ENCODE measurements around the gene PDLIM7. TPM values are rescaled to one million over a fixed set of nuclear protein-coding genes. Genes with fewer than 3 reads are reported as not detected.

PDLIM7 gene
- total and polyA plus RNA-seq, 4 donors: 49.2 to 124 (median 83.5) TPM

- H3K9me3 ChIP-seq (ENCODE audit: control insufficient read depth in 4 of 4, insufficient read depth in 3 of 4, low read length in 3 of 4): no peaks in the 10 kb centered on the region
- H3K27me3 ChIP-seq (ENCODE audit: control insufficient read depth in 3 of 3, insufficient read depth in 3 of 3, low read length in 2 of 3): no peaks in the 10 kb centered on the region
- no peak for ATAC-seq (ENCODE audit: insufficient read depth, low FRiP score)
- TF ChIP-seq CTCF (IDR thresholded peaks at IDR 0.05; ENCODE audit: control extremely low read depth, extremely low read depth): no peak
- H3K27ac ChIP-seq (ENCODE audit: low read depth in 1 of 2, low read length in 1 of 2): no peak overlapping the region
- H3K4me3 ChIP-seq: no peak overlapping the region
- H3K4me1 ChIP-seq (ENCODE audit: control insufficient read depth in 5 of 5, insufficient read depth in 5 of 5, low read length in 5 of 5): no peaks in the 10 kb centered on the region
- no peak overlapping the region for H3K9ac ChIP-seq (ENCODE audit: insufficient read depth in 1 of 2, low read length in 2 of 2)
- H3K36me3 ChIP-seq (ENCODE audit: control insufficient read depth in 4 of 4, insufficient read depth in 4 of 4, low read length in 4 of 4): peaks cover 0 to 66% (median 24%) of the 10 kb centered on the region in 4 donors
- 71 to 75% methylated on average over 4 of the region's 4 CpGs for whole genome bisulfite sequencing, 2 donors
- no peak for DNase-seq
Observed at GRCh38 chr5:177437623-177438022, 59.8 kb downstream of the PDLIM7 start.

- no peaks in the 10 kb centered on the region for H3K9me3 ChIP-seq (ENCODE audit: control insufficient read depth in 4 of 4, insufficient read depth in 3 of 4, low read length in 3 of 4)
- peaks cover 0 to 68% (median 32%) of the 10 kb centered on the region in 4 donors for H3K36me3 ChIP-seq (ENCODE audit: control insufficient read depth in 4 of 4, insufficient read depth in 4 of 4, low read length in 4 of 4)
- H3K27ac ChIP-seq (ENCODE audit: low read depth in 1 of 2, low read length in 1 of 2): no peak overlapping the region
- TF ChIP-seq CTCF (IDR thresholded peaks at IDR 0.05; ENCODE audit: control extremely low read depth, extremely low read depth): no peak
- no peaks in the 10 kb centered on the region for H3K4me1 ChIP-seq (ENCODE audit: control insufficient read depth in 5 of 5, insufficient read depth in 5 of 5, low read length in 5 of 5)
- no peak for DNase-seq
- no peak for ATAC-seq (ENCODE audit: insufficient read depth, low FRiP score)
- no peak overlapping the region for H3K9ac ChIP-seq (ENCODE audit: insufficient read depth in 1 of 2, low read length in 2 of 2)
- no peaks in the 10 kb centered on the region for H3K27me3 ChIP-seq (ENCODE audit: control insufficient read depth in 3 of 3, insufficient read depth in 3 of 3, low read length in 2 of 3)
- no peak overlapping the region for H3K4me3 ChIP-seq
- WGBS, 2 donors: 94 to 96% methylated on average over 37 of the region's 37 CpGs
Observed at GRCh38 chr5:177435847-177436536, 61.4 kb downstream of the PDLIM7 start.

DNA sequence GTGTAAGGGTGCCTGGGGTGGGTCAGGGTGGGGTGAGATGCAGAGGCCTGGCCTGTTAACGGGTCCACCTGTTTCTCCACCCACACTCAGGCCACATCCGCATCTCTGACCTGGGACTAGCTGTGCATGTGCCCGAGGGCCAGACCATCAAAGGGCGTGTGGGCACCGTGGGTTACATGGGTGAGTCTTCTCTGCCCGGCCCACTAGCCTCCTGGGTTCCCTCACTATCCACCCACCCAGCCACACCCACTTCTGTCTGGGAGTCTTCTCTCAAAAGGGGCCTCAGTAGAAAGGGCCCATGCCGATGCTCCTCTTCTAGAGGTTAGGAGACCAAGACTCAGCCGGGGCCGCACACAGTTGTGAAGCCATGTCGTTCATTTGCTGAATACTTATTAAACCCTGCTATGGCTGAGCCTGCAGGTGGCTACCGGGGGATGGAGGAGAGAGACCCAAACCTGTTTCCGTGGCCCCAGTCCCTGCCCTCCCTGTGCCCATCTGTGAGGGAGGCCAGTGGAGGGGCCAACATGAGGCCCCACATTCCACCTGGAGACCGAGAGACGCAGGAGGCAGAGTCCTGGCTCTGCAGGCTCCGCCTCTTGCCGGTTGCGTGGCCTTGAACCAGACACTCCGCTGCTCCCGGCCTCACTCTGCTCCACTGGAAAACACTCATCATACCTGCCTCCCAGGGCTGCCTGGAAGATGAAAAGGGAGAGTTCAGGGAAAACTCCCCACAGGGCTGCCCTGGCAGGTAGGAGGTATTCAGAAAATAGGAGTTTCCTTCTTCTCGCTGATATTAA, 62.3 kb downstream of the PDLIM7 start:
- ATAC-seq (ENCODE audit: insufficient read depth, low FRiP score): no peak
- no peak for DNase-seq
- no peaks in the 10 kb centered on the region for H3K4me1 ChIP-seq (ENCODE audit: control insufficient read depth in 5 of 5, insufficient read depth in 5 of 5, low read length in 5 of 5)
- TF ChIP-seq CTCF (IDR thresholded peaks at IDR 0.05; ENCODE audit: control extremely low read depth, extremely low read depth): no peak
- H3K9ac ChIP-seq (ENCODE audit: insufficient read depth in 1 of 2, low read length in 2 of 2): no peak overlapping the region
- no peak overlapping the region for H3K4me3 ChIP-seq
- peaks cover 0 to 69% (median 31%) of the 10 kb centered on the region in 4 donors for H3K36me3 ChIP-seq (ENCODE audit: control insufficient read depth in 4 of 4, insufficient read depth in 4 of 4, low read length in 4 of 4)
- H3K9me3 ChIP-seq (ENCODE audit: control insufficient read depth in 4 of 4, insufficient read depth in 3 of 4, low read length in 3 of 4): no peaks in the 10 kb centered on the region
- H3K27me3 ChIP-seq (ENCODE audit: control insufficient read depth in 3 of 3, insufficient read depth in 3 of 3, low read length in 2 of 3): no peaks in the 10 kb centered on the region
- no peak overlapping the region for H3K27ac ChIP-seq (ENCODE audit: low read depth in 1 of 2, low read length in 1 of 2)
- WGBS, 2 donors: 93 to 95% methylated on average over 20 of the region's 20 CpGs
